H1 (cell line): ENCODE measurements around the gene DNAJB11. TPM values are rescaled to one million over a fixed set of nuclear protein-coding genes. Genes with fewer than 3 reads are reported as not detected.

ENCODE experiments used
- ATF2 ChIP-seq: IDR thresholded peaks from 2 replicates; pipeline ENCODE4 v1.6.1; 2012; ENCODE audit warnings: low read length, inconsistent platforms
- BACH1 ChIP-seq: IDR thresholded peaks from 2 replicates; pipeline ENCODE4 v1.6.1; 2012; ENCODE audit warnings: low read length, improper control_type of control experiment
- BCL11A ChIP-seq, 2 experiments: IDR thresholded peaks; one replicate each; pipeline ENCODE4 v1.6.1; 2011; ENCODE audit warnings: low read depth in 2 of 2, low read length in 2 of 2, mild to moderate bottlenecking in 2 of 2
- CHD1 ChIP-seq: IDR thresholded peaks from 2 replicates; pipeline ENCODE4 v1.6.1; 2012; ENCODE audit warnings: low read depth, low read length, improper control_type of control experiment
- CREB1 ChIP-seq: IDR thresholded peaks from 2 replicates; pipeline ENCODE4 v1.6.1; 2012; ENCODE audit warnings: inconsistent platforms
- CTCF ChIP-seq, 3 experiments: IDR thresholded peaks; 1 replicate in 2 of 3; 2 replicates in 1 of 3; pipeline versions ENCODE4 v1.5.1 to v1.6.1; 2011; ENCODE audit warnings: low read length in 3 of 3, mild to moderate bottlenecking in 3 of 3, inconsistent platforms in 2 of 3, low read depth in 1 of 3, moderate library complexity in 1 of 3; ENCODE audit not compliant: insufficient read depth in 1 of 3; ENCODE audit errors: control extremely low read depth in 1 of 3
- E2F6 ChIP-seq: IDR thresholded peaks from 2 replicates; pipeline ENCODE4 v1.6.1; 2012; ENCODE audit warnings: inconsistent platforms
- EGR1 ChIP-seq: IDR thresholded peaks from 2 replicates; pipeline ENCODE4 v1.6.1; 2011; ENCODE audit warnings: low read depth, low read length, borderline replicate concordance
- FOSL1 ChIP-seq: IDR thresholded peaks from 2 replicates; pipeline ENCODE4 v1.6.1; 2011; ENCODE audit warnings: mild to moderate bottlenecking, low read depth, low read length, moderate library complexity; ENCODE audit not compliant: insufficient read depth
- KDM1A ChIP-seq: fragments of 200-600, 300-600 bp; sonication (generic); IDR thresholded peaks from 2 replicates; pipeline ENCODE4 v1.7.1; 2016; ENCODE audit warnings: mild to moderate bottlenecking, low read length, borderline replicate concordance
- MAFK ChIP-seq: IDR thresholded peaks from 2 replicates; pipeline ENCODE4 v1.6.1; 2012; ENCODE audit warnings: low read depth, mild to moderate bottlenecking, improper control_type of control experiment, low read length
- POU5F1 ChIP-seq: IDR thresholded peaks from 2 replicates; pipeline ENCODE4 v1.6.1; 2011; ENCODE audit warnings: low read depth, mild to moderate bottlenecking, low read length, moderate library complexity
- RFX5 ChIP-seq: IDR thresholded peaks from 2 replicates; pipeline ENCODE4 v1.6.1; 2011; ENCODE audit warnings: low read depth, low read length, improper control_type of control experiment, borderline replicate concordance
- SIRT6 ChIP-seq: IDR thresholded peaks from one replicate; pipeline ENCODE4 v1.7.1; 2012; ENCODE audit warnings: low read length, inconsistent platforms
- SIX5 ChIP-seq: IDR thresholded peaks from 2 replicates; pipeline ENCODE4 v1.6.1; 2011; ENCODE audit warnings: mild to moderate bottlenecking, low read depth, low read length
- SP1 ChIP-seq: IDR thresholded peaks from 2 replicates; pipeline ENCODE4 v1.6.1; 2011; ENCODE audit warnings: low read depth, low read length
- SP4 ChIP-seq: IDR thresholded peaks from 2 replicates; pipeline ENCODE4 v1.6.1; 2012; ENCODE audit warnings: low read length, inconsistent platforms
- TCF12 ChIP-seq: IDR thresholded peaks from 2 replicates; pipeline ENCODE4 v1.6.1; 2011; ENCODE audit warnings: low read depth, mild to moderate bottlenecking, low read length
- TEAD4 ChIP-seq: IDR thresholded peaks from 2 replicates; pipeline ENCODE4 v1.6.1; 2012; ENCODE audit warnings: low read depth, low read length, inconsistent platforms, mixed read lengths
- USF2 ChIP-seq: IDR thresholded peaks from 2 replicates; pipeline ENCODE4 v1.6.1; 2011; ENCODE audit warnings: low read length, improper control_type of control experiment
- polyA plus RNA-seq, 7 experiments: library from polyadenylated mRNA; depleted of rRNA in 3 of 7; stranded (reverse) in 5 of 7; unstranded in 2 of 7; fragments of >200 nt in 5 of 7; fragments of 200-250 nt in 2 of 7; gene quantifications; 1 replicate in 5 of 7; 2 replicates in 1 of 7; 4 replicates in 1 of 7; pipeline versions ENCODE4 v1.2.1 to v1.2.3, GENCODE V29; 2011 to 2013; ENCODE audit warnings: missing spikeins in 2 of 7, mixed read lengths in 2 of 7
- total RNA-seq: library from RNA; stranded (reverse); fragmentation: NEBNext Ultra II Directional; extraction: Animal tissue kit (Norgen Biotek cat#: 25700); gene quantifications from 2 replicates; pipeline ENCODE4 v1.2.1, GENCODE V29; 2021

The DNAJB11 gene
- total and polyA plus RNA-seq, 2 of the 8 experiments (the other 6 are each of a cell fraction or from before 2014, with no cell fraction given), result 14.6 to 63.9 TPM

GRCh38 chr3:186570096-186570940 lies at the start of gene DNAJB11 (continued):
- TF ChIP-seq CTCF (IDR thresholded peaks at IDR 0.05; ENCODE audit: control extremely low read depth in 1 of 3, insufficient read depth in 1 of 3, low read depth in 1 of 3, low read length in 3 of 3) (no peak), SIRT6 (no peak), RFX5 (no peak), E2F6 (peak; percentile 54), CREB1 (peak; percentile 99), ATF2 (peak; percentile 83; the same call in 1 of the 2 replicates), FOSL1 (no peak), TCF12 (no peak), POU5F1 (no peak), TEAD4 (peak; percentile 87), EGR1 (no peak), BACH1 (no peak), MAFK (no peak), SP1 (peak; percentile 95), SP4 (no peak), BCL11A (IDR thresholded peaks at IDR 0.05; ENCODE audit: low read depth in 2 of 2, low read length in 2 of 2) (no peak), KDM1A (no peak), USF2 (no peak), SIX5 (no peak), CHD1 (no peak)
